Hematopoietic multipotent progenitor cell treated with erythropoietin and hydrocortisone succinate and interleukin-3 and kit ligand, for 15 days (in vitro differentiated cells): ENCODE results near the gene DNAH1.
A peak's percentile ranks its signal among the peaks of the same experiment; 100 is the strongest.

Source experiments
- DNase-seq: peaks from one replicate; pipeline ENCODE4 v3.0.0-alpha.2; 2015; ENCODE audit warnings: low spot score

Gene DNAH1

DNA sequence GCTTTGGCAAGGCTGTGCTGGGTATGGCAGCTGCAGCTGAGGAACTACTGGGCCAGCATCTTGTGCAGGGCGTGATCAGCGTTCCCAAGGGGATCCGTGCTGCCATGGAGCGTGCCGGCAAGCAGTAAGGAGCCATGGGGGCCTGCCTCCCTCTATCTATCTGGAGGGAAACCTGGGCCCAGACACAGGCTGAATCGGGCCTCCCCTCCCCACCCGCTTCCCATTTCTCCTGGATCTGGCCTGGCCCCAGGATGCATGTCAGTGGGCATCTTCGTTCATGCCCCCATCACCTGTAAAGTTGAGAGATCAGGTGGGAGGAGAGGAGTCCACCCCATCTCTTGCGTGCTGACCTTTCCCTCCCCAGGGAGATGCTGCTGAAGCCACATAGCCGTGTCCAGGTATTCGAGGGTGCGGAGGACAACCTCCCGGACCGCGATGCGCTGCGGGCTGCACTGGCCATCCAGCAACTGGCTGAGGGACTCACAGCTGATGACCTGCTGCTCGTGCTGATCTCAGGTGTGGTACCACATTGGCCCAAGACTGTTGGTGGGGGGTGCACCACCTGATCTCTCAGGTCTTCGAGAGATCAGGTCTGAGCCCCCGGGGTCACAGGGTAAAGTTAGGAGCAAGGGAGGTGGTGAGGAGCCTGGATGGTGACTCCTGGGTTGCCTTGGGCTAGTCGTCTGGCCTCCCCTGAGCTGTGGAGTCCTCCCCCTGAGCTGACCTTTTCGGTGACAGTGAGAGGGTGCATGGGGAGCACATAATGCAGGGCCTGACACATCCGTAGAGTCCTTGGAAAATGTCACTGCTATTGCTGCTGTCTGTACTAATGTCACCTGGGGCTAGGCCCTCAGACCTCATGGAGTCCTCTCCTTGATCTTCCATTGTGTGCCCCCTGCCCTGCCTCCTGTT is 25.3 kb upstream of the DNAH1 start:
- DNase-seq, result no peak

DNA sequence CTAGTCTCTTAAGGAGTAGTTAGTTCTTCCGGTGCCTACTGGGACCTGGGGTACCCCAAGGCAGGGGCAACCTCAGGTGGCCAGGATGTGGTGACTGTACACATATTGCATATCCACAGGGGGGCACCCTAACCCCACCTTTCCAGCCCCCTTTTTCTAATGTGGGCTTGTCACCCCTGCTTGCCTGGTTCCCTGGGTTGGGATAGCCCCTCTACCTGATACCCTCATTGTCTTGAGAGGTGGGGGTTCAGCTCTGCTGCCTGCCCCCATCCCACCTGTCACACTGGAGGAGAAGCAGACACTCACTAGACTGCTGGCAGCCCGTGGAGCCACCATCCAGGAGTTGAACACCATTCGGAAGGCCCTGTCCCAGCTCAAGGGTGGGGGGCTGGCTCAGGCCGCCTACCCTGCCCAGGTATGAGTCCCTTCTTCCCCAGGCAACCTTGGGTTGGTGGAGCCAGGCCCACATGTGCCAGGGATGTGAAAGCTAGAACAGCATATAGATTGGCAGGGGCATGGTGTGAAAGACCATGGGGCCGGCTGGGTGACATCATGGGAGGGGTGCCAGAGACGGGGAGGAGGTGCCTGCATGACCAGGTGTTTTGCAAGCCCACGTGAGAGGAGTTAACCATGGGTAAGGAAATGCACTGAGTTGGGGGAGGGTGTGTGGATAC is 24.5 kb upstream of the DNAH1 start:
- peak; percentile 40 for DNase-seq

DNA sequence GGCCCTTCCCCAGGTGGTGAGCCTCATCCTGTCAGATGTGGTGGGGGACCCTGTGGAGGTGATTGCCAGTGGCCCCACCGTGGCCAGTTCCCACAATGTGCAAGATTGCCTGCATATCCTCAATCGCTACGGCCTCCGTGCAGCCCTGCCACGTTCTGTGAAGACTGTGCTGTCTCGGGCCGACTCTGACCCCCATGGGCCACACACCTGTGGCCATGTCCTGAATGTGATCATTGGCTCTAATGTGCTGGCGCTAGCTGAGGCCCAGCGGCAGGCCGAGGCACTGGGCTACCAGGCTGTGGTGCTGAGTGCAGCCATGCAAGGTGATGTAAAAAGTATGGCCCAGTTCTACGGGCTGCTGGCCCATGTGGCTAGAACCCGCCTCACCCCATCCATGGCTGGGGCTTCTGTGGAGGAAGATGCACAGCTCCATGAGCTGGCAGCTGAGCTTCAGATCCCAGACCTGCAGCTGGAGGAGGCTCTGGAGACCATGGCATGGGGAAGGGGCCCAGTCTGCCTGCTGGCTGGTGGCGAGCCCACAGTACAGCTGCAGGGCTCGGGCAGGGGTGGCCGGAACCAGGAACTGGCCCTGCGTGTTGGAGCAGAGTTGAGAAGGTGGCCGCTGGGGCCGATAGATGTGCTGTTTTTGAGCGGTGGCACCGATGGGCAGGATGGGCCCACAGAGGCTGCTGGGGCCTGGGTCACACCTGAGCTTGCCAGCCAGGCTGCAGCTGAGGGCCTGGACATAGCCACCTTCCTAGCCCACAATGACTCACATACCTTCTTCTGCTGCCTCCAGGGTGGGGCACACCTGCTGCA is 23.7 kb upstream of the DNAH1 start:
- no peak for DNase-seq

DNA sequence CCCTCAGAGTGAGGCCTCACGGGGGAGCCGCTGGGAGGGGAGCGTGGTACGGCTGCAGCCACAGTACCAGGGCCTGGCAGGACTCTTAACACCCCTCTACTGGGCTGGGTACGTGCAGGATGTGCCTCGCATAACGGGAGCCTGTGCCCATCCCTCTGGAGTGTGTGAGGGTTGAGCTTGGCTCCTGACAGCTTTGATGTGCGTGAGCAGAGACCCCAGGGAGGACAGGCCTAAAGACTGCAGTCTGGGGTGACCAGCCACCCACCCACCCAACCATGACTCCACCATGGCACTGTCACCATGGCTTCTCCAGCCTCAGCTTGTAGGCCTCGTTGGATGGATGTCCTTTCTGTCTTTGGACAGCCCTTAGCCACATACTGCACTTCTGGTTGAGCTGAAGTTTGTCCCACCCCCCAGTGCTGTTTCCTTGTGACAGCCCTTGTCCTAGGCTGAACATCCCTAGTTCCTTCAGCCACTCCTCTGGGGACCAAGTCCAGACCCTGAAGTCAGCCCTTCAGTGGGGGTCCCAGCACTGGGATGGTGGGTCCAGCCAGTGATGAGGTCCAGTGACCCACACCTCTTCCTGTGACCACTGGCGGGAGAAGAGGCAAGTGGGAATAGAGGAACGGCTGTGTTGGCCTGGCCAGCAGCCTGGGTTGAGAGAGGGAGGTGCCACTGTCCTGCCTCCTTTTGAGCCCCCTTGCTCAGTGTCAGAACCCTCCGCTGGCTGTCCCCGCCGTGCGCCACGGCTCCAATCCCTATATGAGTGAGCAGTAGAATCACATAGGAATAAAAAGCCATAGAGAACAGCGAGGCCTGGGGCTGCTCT is 22.4 kb upstream of the DNAH1 start:
- DNase-seq, result no peak

DNA sequence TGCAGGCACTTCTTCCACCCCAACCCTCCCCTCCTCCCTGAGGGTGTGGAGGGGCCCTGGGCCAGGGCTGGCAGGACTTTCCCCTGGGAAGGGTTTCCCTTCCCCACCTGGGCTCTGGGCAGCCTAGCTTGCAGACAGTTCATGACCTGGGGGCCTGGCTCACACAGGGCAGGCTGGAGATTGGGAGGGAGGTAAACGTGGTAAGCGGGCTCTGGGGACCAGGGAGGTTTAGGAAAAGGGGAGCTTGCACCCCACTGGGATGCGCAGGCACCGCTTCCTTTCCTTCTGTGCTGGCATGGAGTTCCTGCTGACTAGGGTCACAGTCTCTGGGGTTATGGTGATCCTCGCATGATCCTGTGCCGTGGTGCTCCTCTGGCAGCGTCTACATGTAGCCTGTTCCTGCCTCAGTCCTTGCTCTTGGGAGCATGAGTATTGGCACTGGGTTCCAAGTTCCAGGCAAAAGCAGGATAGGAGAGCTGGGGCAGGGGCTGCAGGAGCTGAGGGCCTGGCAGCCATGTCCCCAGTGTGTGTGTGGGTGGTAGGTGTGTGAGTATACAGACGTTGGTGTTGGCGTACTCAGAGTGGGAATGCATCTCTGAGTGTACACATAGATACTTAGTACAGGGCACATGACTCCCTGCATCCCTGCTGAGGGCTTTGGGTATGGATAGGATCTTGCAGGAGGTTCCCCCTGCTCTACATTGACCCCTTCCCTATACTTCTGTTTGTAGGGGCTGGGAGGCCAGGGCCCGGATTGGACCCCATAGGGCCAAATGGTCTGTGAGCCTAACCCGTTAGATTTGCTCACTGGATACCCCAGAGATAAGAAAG is 21.6 kb upstream of the DNAH1 start:
- no peak for DNase-seq

DNA sequence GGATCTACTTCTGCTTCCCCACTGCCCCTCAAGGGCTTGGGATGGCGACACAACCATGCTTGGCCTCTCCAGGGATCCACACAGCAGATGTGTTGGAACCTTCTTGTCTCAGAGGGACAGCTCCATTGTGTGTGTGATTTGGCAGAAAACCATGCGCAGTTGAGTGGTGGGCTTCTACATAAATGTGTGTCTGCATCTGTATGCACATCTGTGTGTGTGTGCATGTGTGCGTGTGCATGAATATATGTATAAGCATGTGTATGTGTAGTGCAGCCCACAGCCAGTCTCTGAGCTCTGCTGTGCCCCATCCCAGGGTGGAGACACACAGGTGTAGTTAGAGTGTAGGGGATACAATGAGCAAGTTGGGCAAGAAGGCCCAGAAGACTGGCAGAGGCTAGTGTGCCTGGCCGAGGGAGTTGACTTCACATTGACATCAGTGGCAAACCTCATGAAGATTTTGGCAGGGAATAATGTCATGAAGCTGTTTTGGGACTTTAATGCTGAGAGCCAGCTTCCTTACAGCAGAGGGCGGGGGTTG is 20.4 kb upstream of the DNAH1 start:
- DNase-seq, result no peak

DNA sequence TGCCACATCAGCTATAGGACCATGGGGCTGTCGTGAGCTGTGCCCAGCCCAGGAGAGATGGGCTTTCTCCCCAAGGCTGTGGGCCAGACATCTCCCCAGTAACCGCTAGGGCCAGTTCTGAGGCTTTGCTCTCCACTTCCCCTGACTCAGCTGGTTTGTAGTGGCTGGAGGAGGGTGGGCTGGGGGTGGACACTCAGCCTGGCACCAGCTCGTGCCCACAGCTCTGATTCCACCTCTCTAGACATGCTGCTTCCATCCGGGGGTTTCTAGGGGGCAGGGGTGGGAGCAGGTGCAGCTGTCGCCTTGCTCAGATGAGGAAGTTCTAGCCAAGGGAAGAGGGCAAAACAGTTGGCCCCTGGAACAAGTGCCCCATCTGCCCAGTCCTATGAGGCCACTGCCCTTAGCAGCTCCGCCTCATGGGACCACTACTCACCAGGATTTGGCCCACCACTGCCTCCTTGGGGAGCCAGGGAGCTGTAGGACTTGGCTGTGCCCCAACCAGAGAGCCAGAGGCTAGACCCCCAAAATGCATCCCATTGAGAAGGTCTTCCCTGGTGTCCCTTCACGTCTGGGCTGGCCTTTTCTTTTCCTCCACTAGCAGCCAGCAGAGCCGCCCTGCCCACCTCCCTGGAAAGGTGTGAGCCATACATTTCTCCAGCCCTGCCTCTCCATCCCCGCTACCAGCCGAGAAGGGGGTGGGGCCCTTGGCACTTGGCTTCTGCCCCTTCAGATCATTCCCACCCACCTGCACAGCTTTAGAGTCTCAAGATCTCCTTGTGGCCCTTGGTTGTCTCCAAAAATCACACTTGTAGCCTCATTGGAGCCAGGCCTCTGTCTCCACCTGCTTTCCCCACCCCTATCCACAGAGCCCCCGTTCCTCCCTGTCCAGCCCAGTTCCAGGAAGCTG is 18.6 kb upstream of the DNAH1 start:
- DNase-seq, result no peak

DNA sequence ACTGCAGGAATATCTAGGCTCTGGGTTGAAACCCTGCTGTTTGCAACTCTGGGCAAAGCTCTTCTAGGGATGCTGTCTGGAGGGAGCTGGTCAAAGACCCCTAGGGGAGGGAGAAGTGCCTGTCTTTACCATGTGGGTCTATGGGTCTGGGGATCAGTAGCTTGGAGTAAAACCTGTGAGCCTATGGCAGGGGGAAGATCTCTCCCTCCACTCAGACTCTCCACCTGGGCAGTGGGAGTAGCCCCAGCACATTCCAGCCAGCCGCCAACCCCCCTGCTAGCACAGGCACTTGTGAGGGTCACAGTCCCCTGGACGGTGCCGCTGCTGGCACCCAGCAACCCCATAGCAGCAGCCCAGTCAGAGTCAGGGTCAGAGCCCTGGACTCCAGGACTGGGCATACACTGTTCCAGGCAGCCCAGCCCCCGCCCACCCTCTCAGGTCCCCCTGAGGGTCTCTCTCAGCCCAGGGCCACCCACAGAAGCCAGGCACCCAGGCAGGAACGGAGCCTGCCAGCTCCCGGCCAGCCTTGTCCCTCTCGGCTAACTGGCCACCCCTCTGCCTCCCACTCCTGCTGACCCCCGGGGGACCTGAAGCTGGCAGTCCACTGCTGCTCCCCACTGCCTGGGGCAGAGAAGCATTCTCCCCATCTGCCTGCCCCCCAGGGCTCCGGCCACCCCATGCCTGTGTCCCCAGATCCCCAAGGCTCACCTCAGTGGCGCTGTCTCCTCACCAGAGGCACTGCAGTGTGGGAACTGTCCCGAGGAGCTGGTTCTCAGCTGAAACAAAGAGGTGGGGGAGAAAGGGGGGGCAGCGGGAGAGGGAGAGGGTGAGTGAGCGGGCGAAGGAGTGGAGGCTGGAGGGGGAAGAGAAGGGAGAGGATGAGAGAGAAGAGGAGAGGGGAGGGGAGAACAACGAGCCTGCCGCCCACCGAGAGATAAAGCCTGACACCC is 17.7 kb upstream of the DNAH1 start:
- DNase-seq, result no peak

DNA sequence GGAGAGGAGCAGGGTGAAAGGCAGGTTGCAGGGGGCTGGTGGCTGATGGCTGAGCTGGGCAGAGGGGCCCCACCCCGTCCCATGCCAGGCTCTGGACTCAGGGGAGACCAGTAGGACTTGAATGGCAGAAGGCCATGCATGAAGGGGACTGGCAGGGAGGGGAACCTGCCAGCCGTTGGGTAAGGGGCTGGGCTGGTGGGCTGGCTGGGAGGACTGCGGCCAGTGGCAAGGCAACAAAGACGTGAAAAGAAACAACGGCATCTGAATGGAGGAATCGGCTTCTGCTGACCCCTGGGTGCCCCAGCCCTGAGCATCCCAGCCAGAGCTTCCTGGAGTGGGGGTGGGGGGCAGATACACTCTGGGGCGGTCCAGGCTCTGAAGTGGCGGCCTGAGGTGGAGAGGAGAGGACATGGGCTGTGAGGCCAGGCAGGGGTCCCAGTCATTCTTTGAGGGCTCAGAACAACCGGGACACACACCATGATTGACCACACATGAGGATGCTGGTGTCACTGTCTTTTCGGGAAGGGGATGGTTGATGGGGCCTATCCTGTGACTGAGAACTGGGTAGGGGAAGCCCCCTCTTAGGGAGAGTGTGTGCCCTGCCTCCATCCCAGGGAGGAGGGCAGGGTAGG is 16.8 kb upstream of the DNAH1 start:
- DNase-seq, result no peak

DNA sequence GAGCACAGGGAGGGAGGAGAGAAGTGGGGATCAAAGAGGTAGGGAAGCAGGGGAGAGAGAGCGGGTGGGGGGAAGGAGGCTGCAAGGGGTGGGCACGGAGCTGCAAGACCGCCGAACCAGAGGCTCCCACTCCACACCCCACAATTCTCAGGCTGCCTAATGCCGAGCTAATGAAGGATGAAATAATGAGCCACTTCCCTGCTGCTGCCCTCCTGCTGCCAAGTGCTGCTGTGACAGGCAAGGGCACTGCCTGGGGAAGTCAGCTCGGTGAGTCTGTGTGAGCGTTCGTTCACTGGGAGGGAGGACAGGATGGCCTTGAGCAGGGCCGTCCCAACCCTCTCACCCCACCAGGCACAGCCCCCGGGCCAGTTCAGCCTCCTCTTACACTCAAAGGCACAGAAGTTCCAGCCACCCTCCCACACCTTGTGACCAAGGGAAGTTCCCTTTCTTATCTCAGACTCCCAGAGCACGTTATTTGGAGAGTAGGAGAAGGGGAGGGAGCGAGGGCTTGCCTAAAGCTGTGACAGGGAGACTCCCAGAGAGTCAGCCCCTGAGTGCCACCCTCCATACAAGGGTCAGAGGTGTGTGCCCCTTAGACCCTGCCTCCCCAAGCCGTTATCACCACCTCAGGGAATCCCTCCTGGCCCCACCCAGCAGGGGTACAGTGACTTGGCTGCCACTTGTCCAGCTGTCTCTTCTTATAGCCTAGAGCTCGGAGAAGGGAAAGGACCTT is 16.1 kb upstream of the DNAH1 start:
- peak; percentile 62 for DNase-seq

DNA sequence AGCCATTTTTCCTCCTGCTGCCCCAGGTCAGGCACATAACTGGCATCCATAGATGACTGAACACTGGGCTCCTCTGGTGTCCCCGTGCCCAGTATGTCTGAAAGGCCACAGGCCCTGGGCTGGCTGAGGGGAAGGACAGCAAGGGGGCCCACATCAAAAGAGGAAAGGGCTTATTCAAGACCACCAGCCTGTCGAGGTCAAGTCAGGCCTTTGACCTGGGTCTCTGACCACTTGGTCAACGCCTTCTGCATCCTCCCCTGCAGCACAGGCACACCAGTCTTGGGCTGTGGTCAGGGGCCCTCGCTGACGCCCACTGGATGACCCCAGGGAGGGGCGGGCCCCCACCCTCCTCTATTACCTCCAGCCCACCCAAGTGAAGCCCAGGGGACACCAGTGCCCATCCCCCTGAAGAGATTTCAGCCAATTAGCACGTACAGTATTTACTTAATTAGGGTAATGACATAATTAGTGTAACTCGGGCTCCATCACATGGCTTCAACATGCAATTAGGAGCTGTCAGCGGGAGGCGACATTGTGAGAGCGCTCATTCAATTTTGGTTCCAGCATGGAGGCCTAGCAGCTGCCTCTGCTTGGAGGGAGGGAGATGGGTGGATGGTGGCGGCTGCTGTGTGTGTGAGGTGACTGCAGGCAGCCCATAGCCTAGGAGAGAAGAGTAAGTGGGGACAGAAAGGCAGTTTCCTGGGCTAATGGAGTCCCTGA is 13.5 kb upstream of the DNAH1 start:
- no peak for DNase-seq

DNA sequence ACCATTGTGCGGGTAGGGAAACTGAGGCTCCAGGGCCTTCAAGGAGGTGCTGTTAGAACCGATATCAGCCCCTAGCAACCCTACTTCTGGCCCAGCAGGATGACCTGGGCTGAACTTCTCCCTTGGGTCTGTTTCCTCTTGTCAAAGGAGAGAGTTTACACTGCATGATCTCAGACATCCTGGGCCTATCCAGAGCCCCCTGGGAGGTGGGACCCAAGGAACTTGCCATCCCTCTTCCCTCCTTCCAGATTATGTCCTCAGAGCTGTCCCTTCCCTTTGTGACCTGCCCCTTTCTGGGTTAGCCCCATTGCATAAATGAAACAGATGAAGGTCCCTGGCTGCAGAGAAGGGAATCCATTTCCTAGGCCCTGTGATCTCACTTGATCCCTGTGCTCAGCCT is 12.3 kb upstream of the DNAH1 start:
- no peak for DNase-seq

DNA sequence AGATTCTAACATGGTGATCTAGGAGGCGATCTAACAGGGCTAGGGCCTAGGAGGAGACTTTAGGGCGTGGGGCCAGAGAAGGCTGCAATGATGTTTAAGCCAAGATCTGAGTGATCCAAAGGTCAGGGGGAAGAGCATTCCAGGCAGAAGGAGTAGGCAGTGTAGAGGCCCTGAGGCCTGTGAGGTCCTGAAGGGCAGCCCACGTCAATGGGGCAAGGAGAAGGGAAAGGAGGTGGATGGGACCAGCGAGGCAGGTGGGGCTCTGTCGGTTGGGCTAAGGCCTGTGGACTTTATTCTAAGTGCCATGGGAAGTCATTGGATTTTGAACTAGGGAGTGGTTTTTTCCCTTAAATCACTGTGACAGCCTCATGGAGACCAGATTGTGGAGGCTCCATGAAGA is 10.2 kb upstream of the DNAH1 start:
- DNase-seq, result no peak

DNA sequence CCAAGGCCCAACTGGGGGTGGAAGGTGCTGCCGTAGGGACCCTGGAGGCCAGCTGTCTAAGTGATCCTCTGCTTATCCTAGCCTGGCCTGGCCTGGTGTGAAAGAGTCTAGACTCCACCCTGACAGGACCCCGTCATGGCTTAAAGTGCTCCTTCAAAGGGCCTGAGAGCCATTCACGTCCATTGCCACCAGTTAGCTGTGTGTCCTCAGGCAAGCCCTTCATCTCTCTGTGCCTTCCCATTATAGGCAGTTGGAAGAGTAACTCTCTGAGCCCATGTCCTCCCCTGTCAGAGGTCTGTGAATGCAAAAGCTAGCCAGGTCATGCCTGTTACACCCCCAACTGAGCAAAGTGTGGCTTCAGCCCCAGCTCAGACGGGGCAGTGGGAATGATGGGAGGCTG is 9.1 kb upstream of the DNAH1 start:
- DNase-seq, result no peak

DNA sequence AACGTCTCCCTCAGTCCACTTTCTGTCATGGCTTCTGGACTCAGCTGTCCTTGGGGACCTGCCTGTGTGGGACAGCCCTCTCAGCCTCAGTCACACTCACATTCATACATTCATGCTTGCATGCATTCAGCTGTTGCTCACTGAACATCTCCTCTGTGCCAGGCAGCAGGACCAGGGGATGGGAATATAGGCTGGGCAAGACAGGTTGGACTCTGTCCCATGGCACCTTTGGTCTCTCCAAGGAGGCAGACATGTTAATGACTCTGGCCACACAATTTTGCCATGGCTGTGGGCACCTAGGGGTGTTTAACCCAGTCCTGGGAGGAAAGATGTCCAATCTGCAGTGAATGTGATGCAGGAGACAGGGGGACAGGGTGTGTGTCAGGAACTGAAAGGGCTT is 7.8 kb upstream of the DNAH1 start:
- no peak for DNase-seq

DNA sequence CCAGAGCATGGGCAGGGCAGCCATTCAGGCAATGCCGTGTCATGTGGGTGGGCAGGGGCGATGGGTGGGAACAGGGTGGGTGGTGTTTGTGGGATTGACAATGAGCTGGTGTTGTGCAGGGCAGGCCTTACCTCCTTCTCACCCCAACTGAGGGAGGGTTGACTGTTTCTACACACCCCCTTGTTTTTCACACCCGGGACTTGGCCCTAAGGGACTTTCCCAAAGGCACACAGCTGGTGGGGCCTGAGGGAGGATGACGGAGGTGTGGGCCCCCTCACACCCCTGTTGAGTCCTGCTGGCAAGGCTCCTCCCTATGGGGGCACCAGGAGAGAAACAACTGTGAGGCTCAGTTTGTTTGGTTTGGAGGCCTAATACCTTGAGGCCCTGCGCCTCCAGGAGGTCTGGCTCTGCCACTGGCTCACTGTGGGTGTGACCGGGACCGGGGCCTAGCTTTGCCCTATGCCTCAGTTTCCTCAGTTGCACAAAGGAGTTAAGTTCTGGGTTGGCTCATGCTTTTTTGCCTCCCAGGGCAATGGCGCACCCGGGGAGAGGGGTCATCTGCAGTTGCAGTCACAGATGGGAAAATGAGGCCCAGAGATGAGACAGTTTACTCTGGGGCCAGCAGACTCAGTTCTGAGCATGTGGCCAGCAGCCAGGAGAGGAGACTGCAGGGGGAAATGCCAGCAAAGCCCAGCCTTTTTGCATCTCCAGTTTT is 5.1 kb upstream of the DNAH1 start:
- no peak for DNase-seq
